ENCODE results near the gene MAN2B2. TPM values are rescaled to one million over a fixed set of nuclear protein-coding genes. Genes with fewer than 3 reads are reported as not detected.

Gene MAN2B2
- total RNA-seq, 1 experiment from 2014 or later: 30.9 TPM

GRCh38 chr4:6542951-6543350 is 32.0 kb upstream of the MAN2B2 start:
- peaks cover 5% of the 10 kb centered on the region for H3K36me3 Mint-ChIP-seq (ENCODE audit: insufficient read depth, unreplicated experiment)
- no TSS peak for BruUV-seq (replicated peaks)
- intact Hi-C loops (cut with micrococcal nuclease; ENCODE audit: unreplicated experiment): loop anchor here (10.0 kb wide), 2 partner anchors 122 to 288 kb away; no protein-coding TSS in a partner anchor
- no peak overlapping the region for H3K4me3 Mint-ChIP-seq (ENCODE audit: low read depth, unreplicated experiment)
- H3K27me3 Mint-ChIP-seq (ENCODE audit: unreplicated experiment): peaks cover 59% of the 10 kb centered on the region
- H3K27ac Mint-ChIP-seq (ENCODE audit: unreplicated experiment): no peak overlapping the region
- CTCF ChIA-PET: interaction anchor here (0.6 kb wide), 1 partner anchor 91 kb away, joined by 4 read pairs; no protein-coding TSS in a partner anchor
- peaks cover 11% of the 10 kb centered on the region for H3K4me1 Mint-ChIP-seq (ENCODE audit: low read depth, unreplicated experiment)
- no peak for TF ChIP-seq CTCF (IDR thresholded peaks at IDR 0.05; ENCODE audit: unreplicated experiment)
- no peak for DNase-seq
- H3K9me3 Mint-ChIP-seq (ENCODE audit: low read depth, unreplicated experiment): no peaks in the 10 kb centered on the region

GRCh38 chr4:6546091-6546490 is 28.9 kb upstream of the MAN2B2 start:
- no peak for DNase-seq
- no peaks in the 10 kb centered on the region for H3K4me1 Mint-ChIP-seq (ENCODE audit: low read depth, unreplicated experiment)
- intact Hi-C loops (cut with micrococcal nuclease; ENCODE audit: unreplicated experiment): loop anchor here (5.0 to 10.0 kb wide), 3 partner anchors 119 to 291 kb away; no protein-coding TSS in a partner anchor
- no peaks in the 10 kb centered on the region for H3K9me3 Mint-ChIP-seq (ENCODE audit: low read depth, unreplicated experiment)
- no TSS peak for BruUV-seq (replicated peaks)
- no peak overlapping the region for H3K4me3 Mint-ChIP-seq (ENCODE audit: low read depth, unreplicated experiment)
- CTCF ChIA-PET: interaction anchor here (0.6 to 2.0 kb wide), 5 partner anchors 143 to 295 kb away, joined by 3 to 8 read pairs (median 3); no protein-coding TSS in a partner anchor
- H3K27ac Mint-ChIP-seq (ENCODE audit: unreplicated experiment): no peak overlapping the region
- TF ChIP-seq CTCF (IDR thresholded peaks at IDR 0.05; ENCODE audit: unreplicated experiment): no peak
- peaks cover 65% of the 10 kb centered on the region for H3K27me3 Mint-ChIP-seq (ENCODE audit: unreplicated experiment)
- peaks cover 5% of the 10 kb centered on the region for H3K36me3 Mint-ChIP-seq (ENCODE audit: insufficient read depth, unreplicated experiment)

- peak; percentile 31 for DNase-seq
- Mint-ChIP-seq H3K9me3 (ENCODE audit: low read depth, unreplicated experiment) (no peaks in the 10 kb centered on the region), H3K4me1 (ENCODE audit: low read depth, unreplicated experiment) (no peaks in the 10 kb centered on the region), H3K36me3 (ENCODE audit: insufficient read depth, unreplicated experiment) (peaks cover 5% of the 10 kb centered on the region), H3K27ac (ENCODE audit: unreplicated experiment) (no peak overlapping the region), H3K4me3 (ENCODE audit: low read depth, unreplicated experiment) (no peak overlapping the region), H3K27me3 (ENCODE audit: unreplicated experiment) (peaks cover 73% of the 10 kb centered on the region)
- no TSS peak for BruUV-seq (replicated peaks)
- intact Hi-C loops (cut with micrococcal nuclease; ENCODE audit: unreplicated experiment): loop anchor here (5.0 to 10.0 kb wide), 3 partner anchors 118 to 292 kb away; no protein-coding TSS in a partner anchor
- peak; percentile 84 for TF ChIP-seq CTCF (IDR thresholded peaks at IDR 0.05; ENCODE audit: unreplicated experiment)
- CTCF ChIA-PET: interaction anchor here (0.6 to 2.0 kb wide), 5 partner anchors 144 to 296 kb away, joined by 3 to 8 read pairs (median 3); no protein-coding TSS in a partner anchor
These were observed 28.1 kb upstream of the MAN2B2 start for GRCh38 chr4:6546681-6547447.

DNA sequence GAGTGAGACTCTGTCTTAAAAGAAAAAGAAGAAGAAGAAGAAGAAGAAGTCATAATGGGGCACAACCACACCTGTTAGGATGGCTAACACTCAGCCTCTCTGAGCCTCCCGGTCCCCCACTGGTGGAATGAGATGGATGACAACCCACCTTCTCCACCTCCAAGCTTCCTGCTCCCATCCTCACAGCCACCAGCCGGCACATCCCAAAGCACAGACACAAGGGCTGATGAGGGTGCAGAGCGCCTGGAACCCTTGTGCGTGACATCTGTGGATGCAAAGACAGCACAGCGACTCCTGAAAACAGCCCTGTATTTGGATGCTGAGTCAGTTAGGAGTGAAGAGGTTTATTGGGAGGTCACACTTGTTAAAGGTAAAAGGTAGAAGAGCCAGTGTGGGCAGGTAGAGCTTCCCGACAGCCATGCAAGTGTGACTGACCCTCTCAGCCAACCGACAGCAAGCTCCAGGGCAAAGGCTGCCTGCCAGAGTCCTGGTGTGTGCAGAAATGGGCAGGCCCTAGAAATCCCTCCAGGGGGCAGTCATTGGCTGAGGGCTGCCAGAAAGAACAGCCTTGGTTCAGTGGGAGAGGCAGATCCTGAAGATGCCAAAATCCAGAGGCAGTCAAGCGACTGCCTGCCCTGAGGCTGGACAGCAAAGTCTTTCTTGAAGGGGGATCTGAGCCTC is 26.6 kb upstream of the MAN2B2 start:
- Mint-ChIP-seq H3K4me3 (ENCODE audit: low read depth, unreplicated experiment) (no peak overlapping the region), H3K9me3 (ENCODE audit: low read depth, unreplicated experiment) (no peaks in the 10 kb centered on the region), H3K27ac (ENCODE audit: unreplicated experiment) (no peak overlapping the region), H3K36me3 (ENCODE audit: insufficient read depth, unreplicated experiment) (peaks cover 5% of the 10 kb centered on the region), H3K27me3 (ENCODE audit: unreplicated experiment) (peaks cover 74% of the 10 kb centered on the region), H3K4me1 (ENCODE audit: low read depth, unreplicated experiment) (no peaks in the 10 kb centered on the region)
- peak; percentile 69 for DNase-seq
- BruUV-seq (replicated peaks): no TSS peak
- CTCF ChIA-PET: interaction anchor here (0.8 to 2.0 kb wide), 4 partner anchors 92 to 218 kb away, joined by 3 to 8 read pairs (median 4); partner anchors contain the start of gene MRFAP1
- TF ChIP-seq CTCF (IDR thresholded peaks at IDR 0.05; ENCODE audit: unreplicated experiment): peak; percentile 32
- intact Hi-C loops (cut with micrococcal nuclease; ENCODE audit: unreplicated experiment): loop anchor here (5.0 to 10.0 kb wide), 3 partner anchors 116 to 294 kb away; no protein-coding TSS in a partner anchor
